Renal pelvis (tissue), 4 donors: ENCODE data around the gene BANF2. TPM values are rescaled to one million over a fixed set of nuclear protein-coding genes. Genes with fewer than 3 reads are reported as not detected.
"Not testable (repeated sequence)": the region's sequence is repeated elsewhere in the genome, so short reads cannot be mapped to it uniquely, and the experiment has no call there.

Source experiments
- DNase-seq: peaks from one replicate; pipeline ENCODE4 v3.0.0-alpha.2; 2013
- polyA plus RNA-seq, 3 donors: library from polyadenylated mRNA; unstranded; fragments of 120-200 nt; gene quantifications; one replicate each; pipeline ENCODE4 v1.2.1, GENCODE V29; 2013; ENCODE audit not compliant: insufficient read length in 3 of 3

The BANF2 gene
- polyA plus RNA-seq, 3 donors: not detected

GRCh38 chr20:17682103-17682888 is 17.5 kb upstream of the BANF2 start, which contains the start of gene RRBP1:
Gene RRBP1 (minus strand): TSS chr20:17682242. CDS start chr20:17660507, 21,735 bp downstream.
- DNase-seq: peak; percentile 97

GRCh38 chr20:17682889-17683198 is 16.9 kb upstream of the BANF2 start:
- DNase-seq: no peak

GRCh38 chr20:17683218-17684076 is 16.3 kb upstream of the BANF2 start:
- no peak for DNase-seq

GRCh38 chr20:17684077-17684888 is 15.5 kb upstream of the BANF2 start:
- no peak for DNase-seq

GRCh38 chr20:17685168-17685567 is 14.6 kb upstream of the BANF2 start:
- no peak for DNase-seq

GRCh38 chr20:17687800-17688199 is 12.0 kb upstream of the BANF2 start:
- no peak for DNase-seq

- DNase-seq: no peak
Measured at GRCh38 chr20:17688965-17689364, 10.8 kb upstream of the BANF2 start.

- no peak for DNase-seq
Measured at GRCh38 chr20:17690144-17690543, 9.6 kb upstream of the BANF2 start.

- no peak for DNase-seq
Measured at GRCh38 chr20:17691758-17692157, 8.0 kb upstream of the BANF2 start.

- DNase-seq: no peak
Measured at GRCh38 chr20:17693444-17694001, 6.2 kb upstream of the BANF2 start.

GRCh38 chr20:17694767-17695166 is 5.0 kb upstream of the BANF2 start:
- no peak for DNase-seq

- no peak for DNase-seq
Measured at GRCh38 chr20:17696287-17696686, 3.5 kb upstream of the BANF2 start.

- no peak for DNase-seq
Measured at GRCh38 chr20:17697171-17697570, 2.6 kb upstream of the BANF2 start.

GRCh38 chr20:17698384-17698783 is 1.4 kb upstream of the BANF2 start:
- DNase-seq: no peak

GRCh38 chr20:17700637-17701036 is 871 bp downstream of the BANF2 start:
- DNase-seq: no peak

- DNase-seq: no peak
Measured at GRCh38 chr20:17701826-17702225, 2.1 kb downstream of the BANF2 start.

- DNase-seq: no peak
Measured at GRCh38 chr20:17704589-17705317, 5.0 kb downstream of the BANF2 start.

- DNase-seq: no peak
Measured at GRCh38 chr20:17705916-17706315, 6.2 kb downstream of the BANF2 start.

- no peak for DNase-seq
Measured at GRCh38 chr20:17706632-17707031, 6.9 kb downstream of the BANF2 start.

GRCh38 chr20:17707951-17708350 is 8.2 kb downstream of the BANF2 start:
- not testable (repeated sequence) for DNase-seq

GRCh38 chr20:17708675-17709360 is 9.1 kb downstream of the BANF2 start:
- DNase-seq: no peak
